Gastroesophageal sphincter (tissue), 3 donors: ENCODE measurements around the gene MYO1F.

Experiments used
- EP300 ChIP-seq: sonication (generic); formaldehyde crosslinking; IDR thresholded peaks from one replicate; pipeline ENCODE4 v1.6.1; 2017; ENCODE audit warnings: antibody characterized with exemption, mild to moderate bottlenecking
- POLR2A ChIP-seq, 2 donors: fragments of 450-650 bp; IDR thresholded peaks; one replicate each; pipeline ENCODE4 v1.6.1; 2017; ENCODE audit warnings: antibody characterized with exemption in 2 of 2, mild to moderate bottlenecking in 2 of 2, moderate library complexity in 1 of 2
- POLR2AphosphoS5 ChIP-seq: sonication (generic); formaldehyde crosslinking; IDR thresholded peaks from one replicate; pipeline ENCODE4 v1.6.1; 2017; ENCODE audit warnings: antibody characterized with exemption
- TF ChIP-seq, protein P1 (sequence below), 4 experiments: fragments of 200-600 bp in 2 of 4; fragments of 450-650 bp in 2 of 4; sonication (generic) in 1 of 4; IDR thresholded peaks; one replicate each; pipeline ENCODE4 v1.5.1; 2017 to 2019; ENCODE audit warnings: antibody characterized with exemption in 4 of 4, mild to moderate bottlenecking in 2 of 4, moderate library complexity in 2 of 4

- TF ChIP-seq, protein P1, sequence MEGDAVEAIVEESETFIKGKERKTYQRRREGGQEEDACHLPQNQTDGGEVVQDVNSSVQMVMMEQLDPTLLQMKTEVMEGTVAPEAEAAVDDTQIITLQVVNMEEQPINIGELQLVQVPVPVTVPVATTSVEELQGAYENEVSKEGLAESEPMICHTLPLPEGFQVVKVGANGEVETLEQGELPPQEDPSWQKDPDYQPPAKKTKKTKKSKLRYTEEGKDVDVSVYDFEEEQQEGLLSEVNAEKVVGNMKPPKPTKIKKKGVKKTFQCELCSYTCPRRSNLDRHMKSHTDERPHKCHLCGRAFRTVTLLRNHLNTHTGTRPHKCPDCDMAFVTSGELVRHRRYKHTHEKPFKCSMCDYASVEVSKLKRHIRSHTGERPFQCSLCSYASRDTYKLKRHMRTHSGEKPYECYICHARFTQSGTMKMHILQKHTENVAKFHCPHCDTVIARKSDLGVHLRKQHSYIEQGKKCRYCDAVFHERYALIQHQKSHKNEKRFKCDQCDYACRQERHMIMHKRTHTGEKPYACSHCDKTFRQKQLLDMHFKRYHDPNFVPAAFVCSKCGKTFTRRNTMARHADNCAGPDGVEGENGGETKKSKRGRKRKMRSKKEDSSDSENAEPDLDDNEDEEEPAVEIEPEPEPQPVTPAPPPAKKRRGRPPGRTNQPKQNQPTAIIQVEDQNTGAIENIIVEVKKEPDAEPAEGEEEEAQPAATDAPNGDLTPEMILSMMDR (IDR thresholded peaks at IDR 0.05) = no peak
- TF ChIP-seq POLR2A (IDR thresholded peaks at IDR 0.05) (no peak), POLR2AphosphoS5 (no peak), EP300 (no peak)
Measured at GRCh38 chr19:8576273-8576993, 809 bp downstream of the MYO1F start.
